ENCODE results near the gene CAPZA2.
"Not testable (repeated sequence)": the region's sequence is repeated elsewhere in the genome, so short reads cannot be mapped to it uniquely, and the experiment has no call there.

Gene CAPZA2

GRCh38 chr7:116955801-116956476 is 93.6 kb downstream of the CAPZA2 start:
- DNase-seq = no peak

GRCh38 chr7:116956477-116956804 is 94.1 kb downstream of the CAPZA2 start:
- DNase-seq = no peak

- no peak for DNase-seq
Observed at GRCh38 chr7:116957874-116958273, 95.5 kb downstream of the CAPZA2 start.

GRCh38 chr7:116961966-116962673 is 99.7 kb downstream of the CAPZA2 start:
- not testable (repeated sequence) for DNase-seq

- DNase-seq = no peak
Observed at GRCh38 chr7:116963234-116963633, 100.8 kb downstream of the CAPZA2 start.

GRCh38 chr7:116966601-116967000 is 104.2 kb downstream of the CAPZA2 start:
- DNase-seq = no peak

- no peak for DNase-seq
Observed at GRCh38 chr7:116967254-116967922, 105.0 kb downstream of the CAPZA2 start.

- no peak for DNase-seq
Observed at GRCh38 chr7:116967983-116968382, 105.6 kb downstream of the CAPZA2 start.

GRCh38 chr7:116968631-116969030 is 106.2 kb downstream of the CAPZA2 start:
- no peak for DNase-seq

GRCh38 chr7:116969371-116969902 is 107.0 kb downstream of the CAPZA2 start:
- DNase-seq = no peak

GRCh38 chr7:116970238-116970910 is 108.0 kb downstream of the CAPZA2 start:
- no peak for DNase-seq

- not testable (repeated sequence) for DNase-seq
Observed at GRCh38 chr7:116971153-116971552, 108.8 kb downstream of the CAPZA2 start.

All from retina (tissue), 1 donor.